Measurements from ENCODE around the gene SORCS1.

- TF ChIP-seq CTCF (IDR thresholded peaks at IDR 0.05) (no peak), POLR2A (IDR thresholded peaks at IDR 0.05) (no peak)
Observed at GRCh38 chr10:106626371-106626770, 538.1 kb downstream of the SORCS1 start.
